ENCODE measurements around the gene CSNK1A1.
"Not testable (repeated sequence)": the region's sequence is repeated elsewhere in the genome, so short reads cannot be mapped to it uniquely, and the experiment has no call there.

CSNK1A1 gene

GRCh38 chr5:149526845-149527590, 24.2 kb downstream of the CSNK1A1 start:
- DNase-seq = no peak

- DNase-seq = no peak
Measured at GRCh38 chr5:149521739-149522685, 29.2 kb downstream of the CSNK1A1 start.

GRCh38 chr5:149519601-149520000, 31.6 kb downstream of the CSNK1A1 start:
- no peak for DNase-seq

GRCh38 chr5:149518620-149519019, 32.6 kb downstream of the CSNK1A1 start:
- no peak for DNase-seq

GRCh38 chr5:149517461-149518122, 33.6 kb downstream of the CSNK1A1 start:
- DNase-seq = no peak

- DNase-seq = no peak
Measured at GRCh38 chr5:149514512-149514911, 36.7 kb downstream of the CSNK1A1 start.

- DNase-seq = not testable (repeated sequence)
Measured at GRCh38 chr5:149513372-149513947, 37.8 kb downstream of the CSNK1A1 start.

- DNase-seq = no peak
Measured at GRCh38 chr5:149510136-149510535, 41.1 kb downstream of the CSNK1A1 start.

- DNase-seq = no peak
Measured at GRCh38 chr5:149504677-149505076, 46.6 kb downstream of the CSNK1A1 start.

GRCh38 chr5:149503006-149503405, 48.2 kb downstream of the CSNK1A1 start:
- no peak for DNase-seq

- no peak for DNase-seq
Measured at GRCh38 chr5:149500922-149501582, 50.2 kb downstream of the CSNK1A1 start.

GRCh38 chr5:149498724-149499336, 52.4 kb downstream of the CSNK1A1 start:
- DNase-seq = no peak

- DNase-seq = no peak
Measured at GRCh38 chr5:149497357-149497756, 53.9 kb downstream of the CSNK1A1 start.

- DNase-seq = no peak
Measured at GRCh38 chr5:149496917-149497316, 54.3 kb downstream of the CSNK1A1 start.

GRCh38 chr5:149496166-149496565, 55.1 kb downstream of the CSNK1A1 start:
- DNase-seq = no peak

GRCh38 chr5:149495673-149496072, 55.6 kb downstream of the CSNK1A1 start:
- DNase-seq = no peak

- no peak for DNase-seq
Measured at GRCh38 chr5:149493316-149493715, 57.9 kb downstream of the CSNK1A1 start.

GRCh38 chr5:149492781-149493180, 58.5 kb downstream of the CSNK1A1 start:
- DNase-seq = no peak

- DNase-seq = no peak
Measured at GRCh38 chr5:149490599-149491485, 60.4 kb downstream of the CSNK1A1 start.

GRCh38 chr5:149489605-149490037, 61.6 kb downstream of the CSNK1A1 start:
- no peak for DNase-seq
